Stimulated activated CD4-positive, alpha-beta T cell treated with anti-CD3 and anti-CD28 coated beads, TNF-alpha, amount 100 ng/mL, for 4 hours (primary cell): ENCODE data around the gene NUDC.
"Not testable (repeated sequence)": the region's sequence is repeated elsewhere in the genome, so short reads cannot be mapped to it uniquely, and the experiment has no call there.

Experiments
- DNase-seq, 3 experiments: peaks; one replicate each; pipeline ENCODE4 v3.0.0-alpha.2; 2020; ENCODE audit warnings: low read depth in 3 of 3

Gene NUDC

GRCh38 chr1:26911399-26912146, 10.0 kb upstream of the NUDC start:
- DNase-seq = no peak

- no peak for DNase-seq
Measured at GRCh38 chr1:26912147-26912490, 9.4 kb upstream of the NUDC start.

GRCh38 chr1:26913389-26913753, 8.2 kb upstream of the NUDC start:
- no peak for DNase-seq

- no peak for DNase-seq
Measured at GRCh38 chr1:26913754-26914619, 7.6 kb upstream of the NUDC start, which contains the start of gene NR0B2. NR0B2 (minus strand) TSS chr1:26913975; CDS start chr1:26913940, 35 bp downstream.

GRCh38 chr1:26915204-26915842, 6.2 kb upstream of the NUDC start:
- DNase-seq = no peak

GRCh38 chr1:26921126-26921539, 410 bp upstream of the NUDC start:
- no peak for DNase-seq

GRCh38 chr1:26922431-26922729, 837 bp downstream of the NUDC start:
- DNase-seq = no peak

- no peak for DNase-seq
Measured at GRCh38 chr1:26922901-26923300, 1.4 kb downstream of the NUDC start.

- no peak for DNase-seq
Measured at GRCh38 chr1:26923711-26924110, 2.2 kb downstream of the NUDC start.

GRCh38 chr1:26932531-26932930, 11.0 kb downstream of the NUDC start:
- no peak for DNase-seq

- no peak for DNase-seq
Measured at GRCh38 chr1:26936823-26937222, 15.3 kb downstream of the NUDC start.

- DNase-seq = no peak
Measured at GRCh38 chr1:26938004-26938658, 16.6 kb downstream of the NUDC start.

GRCh38 chr1:26938659-26939025, 17.1 kb downstream of the NUDC start:
- no peak for DNase-seq

GRCh38 chr1:26941311-26941710, 19.8 kb downstream of the NUDC start:
- DNase-seq = no peak

GRCh38 chr1:26942656-26943055, 21.1 kb downstream of the NUDC start:
- no peak for DNase-seq

- DNase-seq = no peak
Measured at GRCh38 chr1:26945138-26945537, 23.6 kb downstream of the NUDC start.

GRCh38 chr1:26945728-26946127, 24.2 kb downstream of the NUDC start:
- no peak for DNase-seq

- DNase-seq = no peak
Measured at GRCh38 chr1:26946270-26946669, 24.7 kb downstream of the NUDC start.

- DNase-seq = not testable (repeated sequence)
Measured at GRCh38 chr1:26948725-26949057, 27.1 kb downstream of the NUDC start.

- no peak for DNase-seq
Measured at GRCh38 chr1:26949266-26949925, 27.9 kb downstream of the NUDC start.

- no peak for DNase-seq
Measured at GRCh38 chr1:26949926-26950319, 28.4 kb downstream of the NUDC start.

GRCh38 chr1:26950602-26951001, 29.1 kb downstream of the NUDC start:
- no peak for DNase-seq
